ENCODE data around the gene TMTC3. TPM values are rescaled to one million over a fixed set of nuclear protein-coding genes. Genes with fewer than 3 reads are reported as not detected.

Gene TMTC3
- total RNA-seq, 1 donor from 2014 or later: 14.5 TPM

DNA sequence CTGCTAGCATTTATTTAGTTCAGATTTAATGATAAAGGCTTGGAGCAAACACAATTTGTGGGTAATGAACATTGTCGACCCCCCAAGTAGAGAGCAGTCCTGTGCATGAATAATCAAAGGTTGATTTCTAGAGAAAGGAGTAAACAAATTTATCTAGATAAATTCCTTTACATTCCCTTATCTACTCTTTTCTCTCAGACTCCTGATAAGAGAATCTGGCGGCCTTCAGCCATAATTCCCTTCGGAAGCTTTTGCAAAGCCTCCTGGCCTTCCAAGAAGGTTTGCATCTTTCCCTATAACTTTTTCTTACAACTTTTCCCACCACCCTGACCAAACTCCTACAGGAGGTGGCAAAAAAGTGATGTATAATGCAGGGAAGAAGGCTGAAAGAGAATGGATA is 42.1 kb downstream of the TMTC3 start:
- H3K36me3 ChIP-seq: peaks cover 12 to 41% of the 10 kb centered on the region in 2 donors
- no peaks in the 10 kb centered on the region for H3K4me1 ChIP-seq
- intact Hi-C loops (cut with DNase I): no loop called here

DNA sequence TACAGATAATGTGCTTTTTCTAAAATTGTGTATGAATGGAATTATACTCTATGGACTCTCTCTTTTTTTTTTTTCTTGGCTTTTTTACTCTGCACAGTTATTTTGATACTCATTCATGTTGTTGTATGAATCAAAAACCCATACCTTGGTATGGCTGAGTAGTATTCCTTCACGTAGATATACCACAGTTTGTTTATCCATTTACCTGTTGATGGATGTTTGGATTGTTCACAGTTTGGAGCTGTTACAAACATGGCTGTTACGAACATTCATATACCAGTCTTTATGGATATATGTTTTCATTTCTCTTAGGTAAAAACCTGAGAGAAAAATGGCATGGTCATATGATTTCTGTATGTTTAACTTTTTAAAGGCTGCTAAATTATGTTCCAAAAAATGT is 43.2 kb downstream of the TMTC3 start:
- Histone ChIP-seq H3K4me1 (no peaks in the 10 kb centered on the region), H3K27ac (no peak overlapping the region), H3K36me3 (peaks cover 12 to 31% of the 10 kb centered on the region in 2 donors), H3K9me3 (no peaks in the 10 kb centered on the region), H3K4me3 (no peak overlapping the region), H3K27me3 (no peaks in the 10 kb centered on the region)
- TF ChIP-seq, protein P1, sequence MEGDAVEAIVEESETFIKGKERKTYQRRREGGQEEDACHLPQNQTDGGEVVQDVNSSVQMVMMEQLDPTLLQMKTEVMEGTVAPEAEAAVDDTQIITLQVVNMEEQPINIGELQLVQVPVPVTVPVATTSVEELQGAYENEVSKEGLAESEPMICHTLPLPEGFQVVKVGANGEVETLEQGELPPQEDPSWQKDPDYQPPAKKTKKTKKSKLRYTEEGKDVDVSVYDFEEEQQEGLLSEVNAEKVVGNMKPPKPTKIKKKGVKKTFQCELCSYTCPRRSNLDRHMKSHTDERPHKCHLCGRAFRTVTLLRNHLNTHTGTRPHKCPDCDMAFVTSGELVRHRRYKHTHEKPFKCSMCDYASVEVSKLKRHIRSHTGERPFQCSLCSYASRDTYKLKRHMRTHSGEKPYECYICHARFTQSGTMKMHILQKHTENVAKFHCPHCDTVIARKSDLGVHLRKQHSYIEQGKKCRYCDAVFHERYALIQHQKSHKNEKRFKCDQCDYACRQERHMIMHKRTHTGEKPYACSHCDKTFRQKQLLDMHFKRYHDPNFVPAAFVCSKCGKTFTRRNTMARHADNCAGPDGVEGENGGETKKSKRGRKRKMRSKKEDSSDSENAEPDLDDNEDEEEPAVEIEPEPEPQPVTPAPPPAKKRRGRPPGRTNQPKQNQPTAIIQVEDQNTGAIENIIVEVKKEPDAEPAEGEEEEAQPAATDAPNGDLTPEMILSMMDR (IDR thresholded peaks at IDR 0.05): no peak
- no peak for DNase-seq (ENCODE audit: low spot score in 2 of 2)
- intact Hi-C loops (cut with DNase I): no loop called here

More for the DNA sequence above, 42.1 kb downstream of the TMTC3 start:
- H3K4me3 ChIP-seq: no peak overlapping the region
- TF ChIP-seq, protein P1 (IDR thresholded peaks at IDR 0.05): no peak
- no peaks in the 10 kb centered on the region for H3K27me3 ChIP-seq
- DNase-seq (ENCODE audit: low spot score in 2 of 2): no peak
- H3K9me3 ChIP-seq: no peaks in the 10 kb centered on the region
- no peak overlapping the region for H3K27ac ChIP-seq

DNA sequence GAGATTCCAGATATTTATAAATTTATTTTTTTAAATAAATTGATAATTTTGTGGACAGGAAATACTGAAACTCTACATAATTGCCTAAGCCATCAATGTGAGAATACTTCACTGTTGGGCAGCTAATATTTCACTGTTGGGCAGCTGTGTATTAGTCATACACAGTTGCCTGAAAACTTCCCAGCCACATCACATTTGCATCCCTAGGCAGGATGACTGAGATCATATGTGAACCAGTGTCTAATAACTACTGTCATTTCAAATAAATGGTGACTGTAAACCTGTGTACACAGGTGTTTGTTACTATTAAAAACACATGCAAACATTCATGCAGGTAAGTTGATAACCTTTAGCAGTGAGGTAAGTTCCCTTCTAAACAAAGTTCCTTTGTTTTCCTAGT is 43.9 kb downstream of the TMTC3 start:
- TF ChIP-seq, protein P1 (IDR thresholded peaks at IDR 0.05): no peak
- no peaks in the 10 kb centered on the region for H3K4me1 ChIP-seq
- H3K36me3 ChIP-seq: peaks cover 13 to 24% of the 10 kb centered on the region in 2 donors
- no peak for DNase-seq (ENCODE audit: low spot score in 2 of 2)
- intact Hi-C loops (cut with DNase I): no loop called here
- no peaks in the 10 kb centered on the region for H3K9me3 ChIP-seq
- H3K27ac ChIP-seq: no peak overlapping the region
- H3K4me3 ChIP-seq: no peak overlapping the region
- no peaks in the 10 kb centered on the region for H3K27me3 ChIP-seq

DNA sequence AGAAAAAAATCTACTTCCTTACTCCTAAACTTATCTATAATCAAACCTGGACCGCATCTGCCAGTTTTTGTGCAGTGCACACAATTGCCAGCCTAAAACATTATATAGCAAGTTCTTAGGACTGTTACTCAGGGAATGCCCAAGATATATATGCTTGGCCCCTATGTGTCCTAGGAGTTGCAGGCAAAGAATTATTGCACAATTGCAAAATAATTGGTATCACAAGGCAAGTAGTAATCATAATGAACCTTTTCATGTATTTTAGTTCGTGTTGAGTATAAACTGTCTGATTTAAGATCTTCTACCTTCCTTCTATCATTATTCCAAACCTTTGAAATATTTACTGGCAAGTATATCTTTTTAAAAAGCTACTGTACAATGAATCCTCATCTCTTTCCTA is 45.5 kb downstream of the TMTC3 start:
- Histone ChIP-seq H3K27ac (no peak overlapping the region), H3K27me3 (no peaks in the 10 kb centered on the region), H3K4me1 (no peaks in the 10 kb centered on the region), H3K4me3 (no peak overlapping the region), H3K9me3 (no peaks in the 10 kb centered on the region), H3K36me3 (peaks cover 13 to 20% of the 10 kb centered on the region in 2 donors)
- no peak for DNase-seq (ENCODE audit: low spot score in 2 of 2)
- intact Hi-C loops (cut with DNase I): no loop called here
- TF ChIP-seq, protein P1 (IDR thresholded peaks at IDR 0.05): no peak

DNA sequence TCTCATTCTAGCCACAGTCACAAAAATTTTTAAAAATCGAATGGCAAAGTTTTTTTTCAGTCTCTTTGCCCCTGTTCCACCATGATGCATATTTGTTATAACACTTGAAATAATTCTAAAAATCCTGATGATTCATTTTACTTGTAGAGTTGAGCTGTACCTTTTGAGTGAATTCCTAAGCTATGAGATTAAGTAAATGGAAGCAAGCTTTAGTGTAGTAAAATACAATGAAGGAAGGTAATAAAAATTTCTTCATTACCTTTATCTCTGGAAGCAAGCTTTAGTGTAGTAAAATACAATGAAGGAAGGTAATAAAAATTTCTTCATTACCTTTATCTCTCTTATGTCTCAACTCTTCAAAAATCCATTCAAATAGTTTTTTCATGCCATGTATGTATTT is 46.1 kb downstream of the TMTC3 start:
- Histone ChIP-seq H3K9me3 (no peaks in the 10 kb centered on the region), H3K27ac (no peak overlapping the region), H3K4me3 (no peak overlapping the region), H3K27me3 (no peaks in the 10 kb centered on the region), H3K4me1 (no peaks in the 10 kb centered on the region), H3K36me3 (peaks cover 13 to 17% of the 10 kb centered on the region in 2 donors)
- no peak for DNase-seq (ENCODE audit: low spot score in 2 of 2)
- TF ChIP-seq, protein P1 (IDR thresholded peaks at IDR 0.05): no peak
- intact Hi-C loops (cut with DNase I): no loop called here

DNA sequence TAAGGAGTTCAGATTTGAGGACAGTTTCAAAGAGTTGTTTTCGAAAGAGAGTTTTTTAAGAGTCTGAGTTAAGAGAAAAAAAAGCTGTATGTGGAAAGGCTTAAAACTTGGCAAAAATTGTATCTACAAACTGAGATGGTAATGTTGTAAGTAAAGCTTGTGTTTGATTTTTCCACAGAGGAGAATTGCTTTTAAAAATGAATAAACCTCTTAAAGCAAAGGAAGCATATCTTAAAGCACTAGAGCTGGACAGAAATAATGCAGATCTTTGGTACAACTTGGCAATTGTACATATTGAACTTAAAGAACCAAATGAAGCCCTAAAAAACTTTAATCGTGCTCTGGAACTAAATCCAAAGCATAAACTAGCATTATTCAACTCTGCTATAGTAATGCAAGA is 50.3 kb downstream of the TMTC3 start:
- TF ChIP-seq, protein P1 (IDR thresholded peaks at IDR 0.05): no peak
- Histone ChIP-seq H3K4me1 (no peaks in the 10 kb centered on the region), H3K4me3 (no peak overlapping the region), H3K9me3 (no peaks in the 10 kb centered on the region), H3K27ac (no peak overlapping the region), H3K36me3 (peaks cover 10 to 11% of the 10 kb centered on the region in 2 donors), H3K27me3 (no peaks in the 10 kb centered on the region)
- intact Hi-C loops (cut with DNase I): no loop called here
- DNase-seq (ENCODE audit: low spot score in 2 of 2): no peak
